DMS53 treated with DMSO at 0.1 percent for 48 hours (cell line): ENCODE measurements around the gene SP3.

ENCODE experiments used
- DNase-seq: peaks from one replicate; lab custom pipeline; 2025; ENCODE audit not compliant: unreplicated experiment; lab: John Stamatoyannopoulos, UW

Gene SP3

DNA sequence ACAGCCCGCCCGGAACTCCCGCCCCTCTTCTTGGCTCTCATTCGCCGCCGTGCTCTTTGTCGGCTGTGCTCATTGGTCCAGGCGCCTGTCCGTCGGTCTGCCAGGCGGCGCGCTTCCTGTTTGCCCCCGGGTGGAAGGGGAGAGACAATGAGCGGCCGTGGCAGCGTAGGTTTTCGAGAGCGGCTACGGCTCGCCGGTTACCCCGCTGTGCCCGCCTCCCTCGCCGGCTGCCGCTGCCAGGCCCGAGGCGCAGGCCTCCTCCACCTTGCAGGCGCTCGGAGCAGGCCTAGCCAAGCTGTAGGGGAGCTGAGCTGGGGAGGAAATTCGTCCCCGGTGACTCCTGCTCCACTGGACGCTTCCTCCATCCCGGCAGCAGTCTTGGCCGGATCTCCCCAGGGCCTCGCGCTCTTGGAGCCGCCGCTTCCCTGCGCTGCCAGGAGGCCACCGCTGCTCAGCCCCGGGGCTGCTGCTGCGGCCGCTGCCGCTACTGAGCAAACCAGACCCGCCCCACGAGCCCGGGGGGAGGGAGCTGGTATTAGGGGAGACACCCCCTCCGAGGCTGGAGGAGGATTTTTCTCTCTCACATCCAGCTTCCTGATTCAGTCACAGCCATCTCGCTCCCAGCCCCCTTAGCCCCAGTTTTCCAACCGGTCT, at the start of gene SP3:
Gene SP3 (minus strand): TSS at position 2 of the 654 bp plus-strand sequence. CDS start 202 bp downstream, outside the sequence.
- DNase-seq, result peak; percentile 94

DNA sequence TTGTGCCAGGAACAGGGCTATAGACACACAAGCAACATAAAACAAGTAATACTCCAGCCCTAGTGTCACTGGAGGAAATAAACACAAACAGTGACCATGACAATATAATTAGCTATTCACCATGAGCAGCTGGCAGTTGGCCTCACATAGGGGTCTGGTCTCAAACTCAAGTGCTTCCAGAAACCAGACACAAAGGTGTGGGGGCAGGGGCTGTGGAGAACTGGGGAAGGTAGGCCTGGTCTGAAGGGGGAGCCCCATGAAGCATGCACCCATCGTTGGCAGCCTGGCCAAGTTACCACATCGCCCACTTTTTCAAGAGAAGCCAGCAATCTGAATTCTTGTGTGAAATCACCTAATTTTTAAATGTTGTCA, 49.5 kb upstream of the SP3 start:
- DNase-seq, result no peak

DNA sequence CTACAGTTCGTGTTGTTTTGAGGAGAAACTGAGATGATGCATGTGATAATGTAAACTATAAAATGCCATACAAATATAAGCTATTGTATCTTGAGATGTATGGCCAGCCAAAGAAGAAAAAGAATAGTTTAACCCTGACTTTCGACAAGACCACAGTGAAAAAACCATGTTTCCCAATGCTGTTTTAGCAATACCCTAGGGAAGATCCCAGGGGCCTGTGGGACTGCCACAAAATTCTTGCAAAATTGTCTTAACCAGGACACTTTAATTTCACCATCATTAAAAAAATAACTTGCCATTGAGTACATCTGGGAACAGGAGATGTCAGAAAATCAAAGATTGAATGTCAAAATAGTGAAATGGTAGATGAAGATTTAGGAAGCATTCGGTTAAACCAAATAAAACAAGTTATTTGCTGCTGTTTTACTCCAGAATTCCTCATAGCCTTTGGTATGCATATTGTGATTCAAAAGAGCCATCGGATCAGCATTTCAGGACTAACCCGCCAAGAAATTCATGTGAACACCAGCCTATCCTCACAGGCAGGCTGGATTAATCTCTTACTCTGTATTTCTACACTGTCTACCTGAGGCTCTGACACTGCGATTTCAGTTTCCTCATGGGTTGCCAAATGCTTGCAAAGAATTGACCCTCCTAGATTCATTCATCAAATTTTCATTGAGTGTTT, 49.0 kb upstream of the SP3 start:
- DNase-seq, result no peak

DNA sequence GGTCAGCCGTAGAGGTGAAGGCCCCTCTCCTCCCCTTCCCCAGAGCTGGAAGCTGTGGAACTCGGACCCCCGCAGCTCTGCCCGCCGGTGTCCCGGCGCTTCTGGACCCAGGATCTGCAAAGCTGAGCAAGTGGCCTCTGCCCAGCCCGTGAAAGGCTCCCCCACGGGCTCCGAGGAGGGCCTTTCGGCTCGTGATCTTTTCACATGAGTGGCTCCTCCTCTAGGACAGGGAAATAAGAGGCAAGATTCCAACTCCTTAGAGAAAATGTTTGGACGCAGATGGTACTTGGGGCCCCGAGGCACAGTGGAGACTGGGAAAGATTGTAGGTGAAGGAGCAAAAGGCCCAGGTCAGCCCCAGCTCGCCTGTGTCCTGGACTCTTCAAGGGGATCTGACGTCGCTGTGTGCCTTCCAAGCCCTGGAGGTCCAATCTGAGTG, 48.2 kb upstream of the SP3 start:
- DNase-seq, result no peak

DNA sequence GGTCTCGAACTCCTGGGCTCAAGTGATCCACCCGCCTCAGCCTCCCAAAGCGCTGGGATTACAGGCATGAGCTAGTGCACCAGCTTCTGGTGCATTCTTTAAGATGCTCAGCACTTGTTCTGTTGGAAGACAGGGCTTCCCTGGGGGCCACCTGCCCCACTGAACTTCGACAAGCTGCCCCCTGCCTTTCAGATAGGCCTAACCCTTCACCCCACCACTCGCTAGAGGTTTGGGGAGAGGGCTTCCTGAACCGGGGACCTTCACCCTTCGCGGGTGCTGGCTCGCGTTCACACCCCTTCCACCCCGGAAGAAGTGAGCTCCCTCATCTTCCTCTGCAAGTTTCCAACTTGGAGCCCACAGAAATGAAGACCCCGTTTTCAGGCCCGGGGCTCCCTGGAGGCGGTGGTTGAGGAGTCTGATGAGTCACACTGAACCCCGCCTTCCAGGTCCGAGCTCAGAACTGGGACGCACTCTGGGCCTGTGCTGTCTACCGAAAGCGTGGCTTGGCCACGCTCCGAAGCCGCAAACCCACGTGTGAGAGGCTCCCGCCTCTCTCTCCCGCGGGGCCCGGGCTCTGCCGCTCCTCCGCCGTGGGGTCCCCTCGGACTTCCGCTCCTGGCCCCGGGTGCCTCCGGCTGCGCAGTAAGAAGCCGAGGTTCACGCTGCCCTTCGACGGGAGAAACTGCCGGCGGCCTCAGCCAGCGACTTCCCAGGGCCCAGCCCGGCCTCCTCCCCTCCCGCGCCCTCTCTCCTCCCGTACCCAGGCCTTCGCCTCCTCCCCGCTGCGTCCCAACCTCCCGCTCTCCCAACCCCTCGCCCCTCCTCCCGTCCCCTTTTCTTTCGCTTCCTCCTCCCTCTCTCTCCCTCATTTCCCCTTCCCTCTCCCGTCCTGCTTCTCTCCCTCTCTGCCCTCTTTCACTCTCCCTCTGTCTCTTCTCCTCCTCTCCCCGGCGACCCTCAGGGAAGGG, 47.5 kb upstream of the SP3 start:
- DNase-seq, result no peak

DNA sequence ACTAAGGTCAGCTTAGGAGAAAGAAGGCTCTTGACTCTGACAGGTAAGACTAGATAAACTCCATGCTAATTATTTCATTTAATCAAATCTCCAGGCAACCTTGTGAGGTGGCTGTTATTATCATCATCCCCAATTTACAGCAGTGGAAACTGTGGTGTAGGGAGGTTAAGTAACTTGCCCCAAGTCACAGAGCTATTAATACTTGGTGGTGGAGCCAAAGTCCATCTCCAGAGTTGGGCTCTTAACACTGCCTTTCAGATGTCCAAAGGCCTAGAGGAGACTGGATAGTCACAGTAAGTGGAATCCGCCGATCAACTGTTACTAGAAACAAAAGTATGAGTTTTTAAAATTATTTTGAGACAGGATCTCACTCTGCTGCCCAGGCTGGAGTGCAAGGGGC, 46.6 kb upstream of the SP3 start:
- DNase-seq, result no peak

DNA sequence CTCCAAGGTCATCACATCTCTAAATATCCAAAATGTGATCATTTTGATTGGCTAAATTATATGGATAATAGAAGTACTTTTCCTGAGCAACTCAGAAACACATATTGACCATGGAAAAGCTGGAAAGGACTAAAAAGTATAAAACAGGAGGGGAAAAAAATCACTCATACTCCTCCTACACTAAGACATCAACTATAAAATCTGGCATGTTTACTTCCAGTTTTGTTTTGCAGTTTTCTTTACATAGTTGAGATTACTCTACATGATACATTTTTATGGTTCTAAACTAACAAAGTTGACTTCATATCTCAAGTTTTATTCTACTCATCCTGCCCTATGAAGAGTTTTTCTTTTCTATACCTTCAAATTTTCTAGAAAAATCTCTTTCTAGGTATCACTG, 46.0 kb upstream of the SP3 start:
- DNase-seq, result no peak

DNA sequence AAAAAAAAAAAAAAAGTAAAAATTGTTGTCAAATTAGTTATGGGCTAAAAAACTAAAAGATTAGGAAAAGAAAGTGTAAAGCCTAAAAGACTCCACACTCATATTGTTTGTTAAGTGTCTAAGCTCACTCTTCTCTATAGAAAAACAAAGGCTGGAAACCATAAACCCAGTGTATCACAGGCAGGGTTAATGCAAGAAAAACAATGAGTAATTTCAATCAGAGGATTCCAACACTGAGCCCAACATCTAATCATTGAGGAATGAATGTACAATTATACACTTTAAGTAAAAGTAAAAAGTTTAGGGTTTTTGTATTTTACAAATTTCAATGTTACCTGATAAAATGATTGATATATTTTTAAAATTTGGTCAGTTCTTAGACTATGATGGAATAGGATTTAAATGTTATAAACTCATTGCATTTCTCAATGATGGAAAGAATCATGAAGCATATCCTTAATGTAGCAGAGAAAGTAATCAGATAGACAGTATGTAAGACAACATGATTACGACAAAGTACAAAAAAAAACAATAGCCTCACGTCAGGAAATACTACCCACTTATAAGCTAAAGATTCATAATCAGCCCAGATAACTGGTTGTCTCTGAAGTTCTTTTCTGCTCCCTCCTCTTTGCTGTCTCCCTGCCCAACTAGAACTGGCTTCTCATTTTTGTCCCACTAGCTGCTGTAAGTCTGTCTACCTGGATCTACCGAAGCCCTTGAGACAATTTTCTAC, 44.5 kb upstream of the SP3 start:
- DNase-seq, result no peak

DNA sequence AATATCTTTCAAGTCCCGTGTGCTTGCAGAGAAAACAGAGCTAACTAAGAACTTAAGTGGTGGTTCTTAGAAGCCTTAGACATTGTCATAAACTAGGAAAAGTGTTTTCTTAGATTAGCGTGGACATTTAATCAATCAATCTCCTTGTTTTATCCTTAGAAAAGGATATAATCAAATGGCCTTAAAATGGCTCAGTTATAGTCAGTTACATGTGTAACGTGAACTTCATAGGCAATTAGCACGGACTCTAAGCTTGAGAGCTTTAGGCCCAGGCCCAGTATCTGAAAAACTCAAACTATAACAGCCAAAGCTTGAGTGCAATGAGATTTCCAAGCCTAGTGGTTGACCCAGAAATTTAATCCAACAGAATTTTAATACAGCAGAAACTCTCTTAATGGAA, 43.5 kb upstream of the SP3 start:
- DNase-seq, result no peak

DNA sequence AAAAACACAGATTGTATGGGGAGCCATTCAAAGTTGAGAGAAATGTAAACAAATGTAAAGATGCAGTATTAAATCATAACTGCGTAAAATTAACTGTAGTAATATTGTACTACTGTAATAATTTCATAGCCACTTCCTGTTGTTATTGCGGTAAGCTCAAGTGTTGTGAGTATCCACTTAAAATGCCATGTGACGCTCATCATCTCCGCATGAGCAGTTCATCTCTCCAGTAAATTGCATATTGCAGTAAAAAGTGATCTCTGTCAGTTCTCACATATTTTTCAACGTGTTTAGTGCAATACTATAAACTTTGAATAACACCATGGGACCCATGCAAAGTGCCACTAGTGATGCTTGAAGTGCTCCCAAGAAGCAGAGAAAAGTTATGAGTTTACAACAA, 41.8 kb upstream of the SP3 start:
- peak; percentile 82 for DNase-seq

DNA sequence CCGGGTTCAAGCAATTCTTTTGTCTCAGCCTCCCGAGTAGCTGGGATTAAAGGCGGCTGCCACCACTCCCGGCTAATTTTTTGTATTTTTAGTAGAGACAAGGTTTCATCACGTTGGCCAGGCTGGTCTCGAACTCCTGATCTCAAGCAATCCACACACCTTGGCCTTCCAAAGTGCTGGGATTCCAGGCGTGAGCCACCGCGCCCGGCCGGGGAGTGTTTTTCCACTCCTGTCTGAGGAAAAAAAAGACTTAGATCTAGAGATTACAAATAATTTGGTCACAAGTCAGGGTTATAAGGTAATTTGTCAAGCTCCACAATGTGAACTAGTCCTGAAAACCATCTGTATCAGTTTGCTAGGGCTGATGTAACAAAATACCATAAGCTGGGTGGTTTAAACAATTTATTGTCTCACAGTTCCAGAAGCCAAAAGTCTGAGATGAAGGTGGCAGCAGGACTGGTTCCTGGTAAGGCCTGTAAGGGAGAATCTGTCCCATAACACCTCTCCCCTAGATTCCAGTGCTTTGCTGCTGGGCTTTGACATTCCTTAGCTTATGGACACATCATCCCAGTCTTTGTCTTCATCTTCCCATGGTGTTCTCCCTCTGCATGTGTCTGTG, 40.7 kb upstream of the SP3 start:
- DNase-seq, result no peak

DNA sequence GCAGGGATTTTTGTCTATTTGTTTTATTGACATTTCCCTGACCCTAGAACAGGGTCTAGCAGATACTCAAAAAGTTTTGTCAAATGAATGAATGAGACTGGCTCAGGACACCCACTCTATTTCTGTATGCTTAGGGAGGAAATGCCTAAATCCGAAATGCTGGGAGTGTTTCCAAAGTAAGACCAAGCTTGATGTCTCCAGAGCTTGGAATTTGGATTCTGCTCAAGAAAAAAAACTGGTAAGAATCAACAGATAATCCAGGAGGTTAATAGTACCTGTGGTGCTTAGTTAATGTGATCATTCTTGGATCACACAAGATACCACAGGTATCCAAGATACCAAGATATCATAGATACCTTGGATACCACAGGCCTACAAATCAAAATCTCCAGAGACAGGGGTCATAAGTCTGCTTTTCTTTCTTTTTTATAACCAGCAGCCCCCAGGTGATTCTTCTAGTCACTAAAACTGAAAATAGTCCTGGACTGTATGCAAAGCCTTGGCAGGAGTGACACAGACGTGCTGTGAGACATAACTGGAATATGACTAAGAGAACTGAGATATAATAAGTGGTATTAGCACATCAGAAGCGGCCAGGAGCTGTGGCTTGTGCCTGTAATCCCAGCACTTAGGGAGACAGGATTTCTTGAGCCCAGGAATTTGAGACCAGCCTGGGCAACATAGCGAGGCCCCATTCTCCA, 39.9 kb upstream of the SP3 start:
- DNase-seq, result no peak

DNA sequence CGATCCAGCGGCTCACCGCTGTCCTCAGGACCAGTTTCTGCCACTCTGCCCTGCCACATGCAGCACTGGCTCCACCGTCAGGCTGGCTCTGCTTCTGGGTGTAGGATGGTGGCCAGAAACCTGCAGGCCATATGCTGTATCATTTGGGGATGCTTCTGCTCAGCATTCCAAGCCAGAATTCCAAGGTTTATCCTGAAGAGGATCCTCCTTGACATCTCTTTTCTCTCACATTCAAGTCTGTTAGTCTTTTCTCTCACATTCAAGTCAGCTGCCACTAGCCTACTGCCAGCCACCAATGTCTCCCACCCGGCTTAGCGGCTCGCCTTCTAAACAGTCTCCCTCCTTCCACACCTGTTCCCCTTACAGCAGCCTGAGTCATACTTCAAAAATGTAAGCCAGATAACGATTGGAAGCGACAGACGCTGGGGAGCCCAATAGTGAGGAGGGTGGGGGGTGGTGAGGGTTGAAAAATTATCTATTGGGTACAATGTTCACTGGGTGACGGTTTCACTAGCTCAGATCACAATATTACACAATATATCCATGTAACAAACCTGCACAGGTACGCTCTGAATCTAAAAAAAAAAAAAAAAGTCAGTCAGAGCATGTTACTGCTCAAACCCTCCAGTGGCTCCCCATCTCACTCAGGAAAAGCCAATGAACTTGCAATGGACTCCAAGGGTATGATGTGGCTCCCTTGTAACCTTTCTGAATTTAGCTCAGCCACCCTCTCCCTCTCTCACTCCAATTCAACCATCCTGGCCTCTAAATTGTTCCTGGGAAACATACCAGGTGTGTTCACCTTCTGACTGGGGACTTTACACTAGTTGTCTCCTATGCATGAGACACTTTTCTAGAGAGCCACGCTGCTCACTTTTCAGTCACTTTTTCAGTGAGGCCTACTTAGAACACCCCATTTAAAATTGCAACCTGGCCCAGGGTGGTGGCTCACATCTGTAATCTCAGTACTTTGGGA, 38.8 kb upstream of the SP3 start:
- no peak for DNase-seq

DNA sequence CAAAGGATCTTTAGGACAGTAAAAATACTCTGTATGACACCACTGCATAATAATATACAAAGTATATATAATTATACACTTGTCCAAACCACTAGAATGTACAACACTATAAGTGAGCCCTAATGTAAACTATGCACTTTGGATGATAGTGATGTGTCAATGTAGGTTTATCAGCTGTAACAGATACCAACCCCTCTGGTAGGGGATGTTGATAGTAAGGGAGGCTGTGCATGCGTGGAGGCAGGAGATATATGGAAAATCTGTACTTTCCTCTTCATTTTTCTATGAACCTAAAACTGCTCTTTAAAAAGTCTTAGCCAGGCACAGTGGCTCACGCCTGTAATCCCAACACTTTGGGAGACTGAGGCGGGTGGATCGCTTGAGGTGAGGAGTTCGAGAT, 37.5 kb upstream of the SP3 start:
- DNase-seq, result no peak

DNA sequence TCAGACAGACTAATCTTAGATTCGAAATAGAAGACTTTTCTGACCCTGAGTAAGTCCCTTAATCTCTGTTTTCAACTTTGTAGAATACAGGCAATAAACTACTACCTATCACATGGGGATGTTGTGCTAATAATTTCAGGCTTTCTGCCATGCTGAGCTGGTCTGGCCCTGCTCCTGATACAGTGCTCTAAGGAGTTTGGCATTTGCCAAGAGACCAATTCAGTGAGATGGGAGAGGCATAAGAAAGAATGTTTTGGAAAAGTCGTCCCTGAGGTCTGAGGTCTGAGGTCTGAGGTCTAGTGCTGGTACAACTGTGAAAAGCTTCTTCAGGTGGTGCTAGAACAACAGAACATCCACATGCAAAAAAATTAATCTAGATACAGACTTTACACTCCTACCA, 35.9 kb upstream of the SP3 start:
- DNase-seq, result no peak

DNA sequence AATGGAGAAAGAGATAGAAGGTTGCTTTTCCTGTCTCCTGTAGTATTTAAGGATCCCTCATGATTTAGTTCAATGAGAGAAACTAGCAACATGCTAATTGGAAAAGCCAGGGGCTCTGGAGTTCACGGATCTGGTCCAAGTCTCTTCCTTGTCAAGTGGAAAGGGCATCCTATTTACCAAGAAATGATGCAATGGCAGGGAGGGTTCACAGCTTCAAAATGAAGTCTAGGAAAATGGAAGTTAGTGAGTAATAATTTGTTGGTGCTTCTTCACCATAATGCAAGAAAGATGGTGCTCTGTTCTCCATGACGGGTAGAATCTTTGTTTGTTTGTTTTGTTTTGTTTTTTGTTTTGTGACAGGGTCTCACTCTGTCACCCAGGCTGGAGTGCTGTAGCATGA, 34.6 kb upstream of the SP3 start:
- no peak for DNase-seq

DNA sequence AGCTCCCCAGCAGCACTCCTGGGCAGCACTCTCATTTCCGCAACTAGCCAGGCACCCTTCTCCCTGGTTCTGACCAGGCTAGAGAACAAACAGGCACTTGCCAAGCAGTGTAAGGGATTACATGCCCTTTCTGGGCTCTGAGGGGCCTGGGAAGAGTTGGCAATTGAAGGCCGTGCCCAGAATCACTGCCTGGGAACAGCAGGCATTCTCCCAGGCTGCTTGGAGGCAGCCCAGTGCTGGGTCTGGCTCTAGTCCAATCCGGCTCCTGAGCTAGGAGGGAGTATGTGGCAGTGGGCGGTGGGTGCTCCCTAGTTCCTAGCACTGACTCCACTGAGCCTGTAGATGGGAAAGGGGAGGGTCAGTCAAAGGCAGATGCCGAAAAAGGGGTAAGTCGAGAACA, 34.1 kb upstream of the SP3 start:
- DNase-seq, result no peak

DNA sequence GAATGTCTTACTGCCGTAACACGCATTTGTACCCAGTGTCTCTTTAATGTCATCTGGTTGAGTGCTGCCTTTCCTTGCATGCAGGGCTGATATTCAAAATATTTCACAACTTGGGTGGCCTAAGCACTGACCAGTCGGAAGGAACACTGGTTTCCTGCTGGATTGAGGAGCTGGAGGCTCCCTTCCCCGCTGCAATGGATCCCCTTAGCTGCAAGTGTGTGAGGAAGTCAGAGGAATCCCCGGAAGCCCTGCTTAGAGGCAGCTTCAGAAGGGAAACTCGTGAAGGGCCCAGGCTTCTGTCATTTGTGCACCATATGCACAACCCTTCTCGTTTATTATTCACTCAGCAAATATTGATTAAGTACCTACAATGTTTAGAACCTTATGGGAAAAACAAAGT, 33.2 kb upstream of the SP3 start:
- DNase-seq, result no peak

DNA sequence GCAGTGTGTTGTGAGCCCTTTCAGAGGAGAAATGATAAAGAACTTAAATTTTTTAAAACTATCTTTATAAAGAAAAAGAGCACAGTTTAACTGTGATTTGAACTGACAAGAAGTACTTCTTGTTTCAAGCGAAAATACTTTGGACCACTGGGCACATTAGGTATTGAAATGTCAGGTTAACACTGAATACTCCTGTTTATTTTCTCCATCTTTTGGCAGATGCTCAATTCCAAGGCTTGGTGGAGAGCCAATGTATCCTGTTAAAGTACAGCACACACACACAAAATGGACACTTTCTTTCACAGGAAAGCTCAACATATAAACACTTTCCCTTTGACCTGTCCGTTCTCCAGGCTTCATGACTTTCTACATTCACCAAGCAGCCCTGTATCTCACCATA, 32.6 kb upstream of the SP3 start:
- DNase-seq, result no peak
